SK-N-SH (cell line): Measurements from ENCODE around the gene ASTN2. TPM values are rescaled to one million over a fixed set of nuclear protein-coding genes. Genes with fewer than 3 reads are reported as not detected.

Source experiments
- CTCF ChIA-PET: fragments of 300-600, 350-600 bp; formaldehyde crosslinking; extraction: SDS; loops from one replicate; lab custom pipeline; 2021; lab: Yijun Ruan, JAX
- POLR2A ChIA-PET: fragments of 350-600 bp; sonication (Branson Sonifier 250); formaldehyde crosslinking; extraction: SDS; loops from one replicate; lab custom pipeline; 2020; ENCODE audit warnings: antibody characterized with exemption, inconsistent platforms; lab: Yijun Ruan, JAX
- DNase-seq: peaks from one replicate; pipeline ENCODE4 v3.0.0; 2012
- H2AFZ ChIP-seq: fragments of 200-600 bp; sonication (generic); 2 replicates; pipeline ENCODE4 v1.8.1; 2016; ENCODE audit warnings: antibody characterized with exemption, mild to moderate bottlenecking, low read depth
- H3F3A ChIP-seq: fragments of 200-600 bp; sonication (generic); replicated peaks from 2 replicates; pipeline ENCODE3; 2016; ENCODE audit warnings: antibody characterized with exemption, mild to moderate bottlenecking; ENCODE audit not compliant: insufficient read depth
- H3K27ac ChIP-seq, 2 experiments: fragments of 200-500 bp in 1 of 2; fragments of 200-600 bp in 1 of 2; sonication (Bioruptor generic) in 1 of 2; sonication (generic), shearing (Covaris generic) in 1 of 2; 2 replicates each; pipeline versions ENCODE4 v1.5.1 to v1.6.1; 2014 to 2016; ENCODE audit warnings: low read depth in 2 of 2, inconsistent platforms in 1 of 2, low read length in 1 of 2, mild to moderate bottlenecking in 1 of 2, mixed read lengths in 1 of 2
- H3K27me3 ChIP-seq: fragments of 200-600 bp; sonication (generic), shearing (Covaris generic); 2 replicates; pipeline ENCODE4 v1.6.1; 2016; ENCODE audit warnings: mixed run types; ENCODE audit not compliant: insufficient read depth
- H3K36me3 ChIP-seq, 2 experiments: fragments of 200-500 bp in 1 of 2; fragments of 200-600 bp in 1 of 2; sonication (Bioruptor generic) in 1 of 2; sonication (generic) in 1 of 2; replicated peaks in 1 of 2; 2 replicates each; pipeline versions ENCODE3 to v1.5.1; 2014 to 2016; ENCODE audit warnings: low read length in 1 of 2, mild to moderate bottlenecking in 1 of 2; ENCODE audit not compliant: insufficient read depth in 2 of 2, control insufficient read depth in 1 of 2
- H3K4me1 ChIP-seq, 2 experiments: fragments of 200-500 bp in 1 of 2; fragments of 200-600 bp in 1 of 2; sonication (Bioruptor generic) in 1 of 2; sonication (generic), shearing (Covaris generic) in 1 of 2; 2 replicates each; pipeline versions ENCODE4 v1.5.1 to v1.6.1; 2014 to 2016; ENCODE audit warnings: low read depth in 1 of 2, low read length in 1 of 2, mixed run types in 1 of 2; ENCODE audit not compliant: insufficient read depth in 2 of 2, control insufficient read depth in 1 of 2
- H3K4me2 ChIP-seq: fragments of 200-600 bp; sonication (generic), shearing (Covaris generic); 2 replicates; pipeline ENCODE4 v1.6.1; 2017; ENCODE audit warnings: mixed run types
- H3K4me3 ChIP-seq, 2 experiments: fragments of 200-500 bp in 1 of 2; fragments of 200-600 bp in 1 of 2; sonication (Bioruptor generic) in 1 of 2; sonication (generic), shearing (Covaris generic) in 1 of 2; 2 replicates each; pipeline versions ENCODE4 v1.5.1 to v1.8.1; 2014 to 2016; ENCODE audit warnings: low read depth in 2 of 2, inconsistent platforms in 1 of 2, low read length in 1 of 2, mild to moderate bottlenecking in 1 of 2, mixed read lengths in 1 of 2, moderate library complexity in 1 of 2
- H3K79me2 ChIP-seq: fragments of 200-600 bp; sonication (generic); 2 replicates; pipeline ENCODE4 v1.8.1; 2017; ENCODE audit warnings: mild to moderate bottlenecking; ENCODE audit not compliant: insufficient read depth
- H3K9ac ChIP-seq: fragments of 200-600 bp; sonication (generic); 2 replicates; pipeline ENCODE4 v1.6.1; 2017; ENCODE audit warnings: mixed run types
- H3K9me2 ChIP-seq: fragments of 200-600 bp; sonication (generic); 2 replicates; pipeline ENCODE4 v1.6.1; 2017; ENCODE audit warnings: mixed run types
- H3K9me3 ChIP-seq: fragments of 200-600 bp; sonication (generic); 2 replicates; pipeline ENCODE4 v1.6.1; 2017; ENCODE audit warnings: mixed run types, mild to moderate bottlenecking, moderate library complexity
- H4K20me1 ChIP-seq: fragments of 200-600 bp; sonication (generic); 2 replicates; pipeline ENCODE4 v1.6.1; 2017; ENCODE audit warnings: mild to moderate bottlenecking, mixed run types; ENCODE audit not compliant: insufficient read depth
- CHD2 ChIP-seq: fragments of 150-350 bp; IDR thresholded peaks from 2 replicates; pipeline ENCODE4 v1.6.1; 2018; ENCODE audit warnings: low read length; ENCODE audit not compliant: partially characterized antibody
- EP300 ChIP-seq, 2 experiments: IDR thresholded peaks; 2 replicates each; pipeline versions ENCODE4 v1.4.0 to v1.6.1; 2012; ENCODE audit warnings: borderline replicate concordance in 1 of 2, low read depth in 1 of 2, low read length in 1 of 2
- EZH2phosphoT487 ChIP-seq: fragments of 200-600 bp; sonication (generic); IDR thresholded peaks from 2 replicates; pipeline ENCODE4 v1.6.1; 2017; ENCODE audit warnings: low read depth, mixed run types, mild to moderate bottlenecking, antibody characterized with exemption, moderate library complexity, borderline replicate concordance
- FOSL2 ChIP-seq: IDR thresholded peaks from 2 replicates; pipeline ENCODE4 v1.4.0; 2012; ENCODE audit warnings: low read depth, mild to moderate bottlenecking, moderate library complexity, borderline replicate concordance
- FOXM1 ChIP-seq: IDR thresholded peaks from 2 replicates; pipeline ENCODE4 v1.4.0; 2012; ENCODE audit warnings: low read depth, mild to moderate bottlenecking
- GABPA ChIP-seq: IDR thresholded peaks from 2 replicates; pipeline ENCODE4 v1.4.0; 2012; ENCODE audit warnings: low read depth, mild to moderate bottlenecking
- GATA2 ChIP-seq: sonication (generic); formaldehyde crosslinking; IDR thresholded peaks from 2 replicates; pipeline ENCODE4 v1.5.0; 2020; ENCODE audit warnings: mild to moderate bottlenecking, missing genetic modification reagents
- MEF2A ChIP-seq: IDR thresholded peaks from 2 replicates; pipeline ENCODE4 v1.4.0; 2012; ENCODE audit warnings: low read depth, borderline replicate concordance
- POLR2AphosphoS5 ChIP-seq: IDR thresholded peaks from 2 replicates; pipeline ENCODE4 v1.6.1; 2012; ENCODE audit warnings: low read depth, low read length
- RCOR1 ChIP-seq: fragments of 150-350 bp; IDR thresholded peaks from 2 replicates; pipeline ENCODE4 v1.6.1; 2017; ENCODE audit warnings: antibody characterized with exemption, low read length
- RFX5 ChIP-seq: IDR thresholded peaks from 2 replicates; pipeline ENCODE4 v1.6.1; 2012; ENCODE audit warnings: mild to moderate bottlenecking, improper control_type of control experiment, low read length
- RXRA ChIP-seq: IDR thresholded peaks from 2 replicates; pipeline ENCODE4 v1.4.0; 2012; ENCODE audit warnings: low read depth, mild to moderate bottlenecking, borderline replicate concordance
- SIN3A ChIP-seq: IDR thresholded peaks from 2 replicates; pipeline ENCODE4 v1.6.1; 2012; ENCODE audit warnings: low read depth, mild to moderate bottlenecking, low read length, moderate library complexity, borderline replicate concordance
- SMC3 ChIP-seq: IDR thresholded peaks from 2 replicates; pipeline ENCODE4 v1.6.1; 2012; ENCODE audit warnings: low read depth, low read length, improper control_type of control experiment
- YY1 ChIP-seq: IDR thresholded peaks from 2 replicates; pipeline ENCODE4 v1.4.0; 2012; ENCODE audit warnings: low read depth, mild to moderate bottlenecking
- WGBS: methylation state at CpG from one replicate; pipeline ENCODE4 v1.1.6; 2017; ENCODE audit warnings: low lambda C conversion rate; 5-methylcytosine and 5-hydroxymethylcytosine counted together
- polyA plus RNA-seq, 3 experiments: library from polyadenylated mRNA; depleted of rRNA; stranded (reverse); fragments of >200 nt; gene quantifications; 2 replicates each; pipeline ENCODE4 v1.2.3, GENCODE V29; 2012
- TF ChIP-seq, protein P1 (sequence below): IDR thresholded peaks from 2 replicates; pipeline ENCODE4 v1.4.0; 2012; ENCODE audit warnings: low read depth, borderline replicate concordance
- TF ChIP-seq, protein P2 (sequence below): fragments of 150-350 bp; IDR thresholded peaks from 2 replicates; pipeline ENCODE4 v1.6.1; 2016; ENCODE audit warnings: mild to moderate bottlenecking, low read depth, low read length
- TF ChIP-seq, protein P3 (sequence below): IDR thresholded peaks from 2 replicates; pipeline ENCODE4 v1.4.0; 2012; ENCODE audit warnings: low read depth

Gene ASTN2
- polyA plus RNA-seq, 1 of the 3 experiments (the other 2 are of a cell fraction) = 6.6 TPM

DNA sequence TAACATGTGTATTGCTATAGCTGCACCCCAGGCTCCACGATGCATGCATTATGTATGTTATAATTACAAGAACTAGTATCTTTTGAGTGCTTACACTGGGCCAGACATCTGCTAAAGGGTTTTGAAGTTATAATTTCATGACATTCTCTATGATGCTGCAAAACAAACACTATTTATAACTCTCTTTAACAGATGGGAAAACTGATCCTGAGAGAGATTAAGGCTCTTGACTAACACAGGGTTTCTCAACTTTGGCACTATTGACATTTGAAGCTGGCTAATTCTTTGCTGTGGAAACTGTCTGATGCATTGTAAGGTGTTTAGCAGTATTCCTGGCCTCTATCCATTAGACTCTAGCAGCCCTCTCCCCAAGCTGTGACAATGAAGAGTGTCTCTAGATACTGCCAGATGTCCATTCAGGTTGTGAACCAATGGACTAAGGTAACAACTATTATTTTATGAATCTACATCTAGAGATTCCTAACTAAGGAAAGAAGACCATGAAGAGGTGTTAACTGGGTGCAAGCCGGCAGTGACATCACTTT is 258.6 kb downstream of the ASTN2 start:
- POLR2A ChIA-PET = interaction anchor here (1.7 kb wide), 1 partner anchor 257 kb away, joined by 5 read pairs; no protein-coding TSS in a partner anchor
- H3K4me3 ChIP-seq = no peak overlapping the region
- H3K9me2 ChIP-seq = no peaks in the 10 kb centered on the region
- no peaks in the 10 kb centered on the region for H3F3A ChIP-seq
- H3K36me3 ChIP-seq = no peaks in the 10 kb centered on the region
- H3K79me2 ChIP-seq = no peaks in the 10 kb centered on the region
- CTCF ChIA-PET = no interaction called here
- H3K9me3 ChIP-seq = no peaks in the 10 kb centered on the region
- H3K27me3 ChIP-seq = no peaks in the 10 kb centered on the region
- peak overlapping the region in 1 of 2 experiments; percentile 34; a peak in 2 of 4 replicates for H3K27ac ChIP-seq
- H3K4me2 ChIP-seq = no peak overlapping the region
- no peak overlapping the region for H3K9ac ChIP-seq
- TF ChIP-seq MEF2A = no peak
- TF ChIP-seq GATA2 (CRISPR knock-in tag) = no peak
- TF ChIP-seq, protein P1, sequence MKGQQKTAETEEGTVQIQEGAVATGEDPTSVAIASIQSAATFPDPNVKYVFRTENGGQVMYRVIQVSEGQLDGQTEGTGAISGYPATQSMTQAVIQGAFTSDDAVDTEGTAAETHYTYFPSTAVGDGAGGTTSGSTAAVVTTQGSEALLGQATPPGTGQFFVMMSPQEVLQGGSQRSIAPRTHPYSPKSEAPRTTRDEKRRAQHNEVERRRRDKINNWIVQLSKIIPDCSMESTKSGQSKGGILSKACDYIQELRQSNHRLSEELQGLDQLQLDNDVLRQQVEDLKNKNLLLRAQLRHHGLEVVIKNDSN = no peak
- no peak for TF ChIP-seq CHD2
- no peak for TF ChIP-seq SIN3A
- TF ChIP-seq EP300 (IDR thresholded peaks at IDR 0.05; ENCODE audit: borderline replicate concordance in 1 of 2, low read depth in 1 of 2, low read length in 1 of 2) = no peak
- no peak for TF ChIP-seq FOSL2
- TF ChIP-seq, protein P2, sequence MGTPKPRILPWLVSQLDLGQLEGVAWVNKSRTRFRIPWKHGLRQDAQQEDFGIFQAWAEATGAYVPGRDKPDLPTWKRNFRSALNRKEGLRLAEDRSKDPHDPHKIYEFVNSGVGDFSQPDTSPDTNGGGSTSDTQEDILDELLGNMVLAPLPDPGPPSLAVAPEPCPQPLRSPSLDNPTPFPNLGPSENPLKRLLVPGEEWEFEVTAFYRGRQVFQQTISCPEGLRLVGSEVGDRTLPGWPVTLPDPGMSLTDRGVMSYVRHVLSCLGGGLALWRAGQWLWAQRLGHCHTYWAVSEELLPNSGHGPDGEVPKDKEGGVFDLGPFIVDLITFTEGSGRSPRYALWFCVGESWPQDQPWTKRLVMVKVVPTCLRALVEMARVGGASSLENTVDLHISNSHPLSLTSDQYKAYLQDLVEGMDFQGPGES = no peak
- TF ChIP-seq POLR2AphosphoS5 = no peak
- TF ChIP-seq GABPA = no peak
- TF ChIP-seq, protein P3, sequence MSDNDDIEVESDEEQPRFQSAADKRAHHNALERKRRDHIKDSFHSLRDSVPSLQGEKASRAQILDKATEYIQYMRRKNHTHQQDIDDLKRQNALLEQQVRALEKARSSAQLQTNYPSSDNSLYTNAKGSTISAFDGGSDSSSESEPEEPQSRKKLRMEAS = no peak
- no peak for TF ChIP-seq YY1
- no peak for TF ChIP-seq RXRA
- no peak for TF ChIP-seq FOXM1
- no peak for TF ChIP-seq SMC3
- TF ChIP-seq RCOR1 = no peak
- TF ChIP-seq RFX5 = no peak
- no peak for TF ChIP-seq EZH2phosphoT487
- no peak for DNase-seq
- H4K20me1 ChIP-seq = no peaks in the 10 kb centered on the region
- 13% methylated on average over 2 of the region's 2 CpGs for WGBS
- peaks cover 0 to 9% of the 10 kb centered on the region in 2 experiments; a peak in 1 of 4 replicates for H3K4me1 ChIP-seq
- no peak overlapping the region for H2AFZ ChIP-seq
